Left kidney (tissue), 2 donors: ENCODE results near the gene PODXL. TPM values are rescaled to one million over a fixed set of nuclear protein-coding genes. Genes with fewer than 3 reads are reported as not detected.
A peak's percentile ranks its signal among the peaks of the same experiment; 100 is the strongest.
"Not testable (repeated sequence)": the region's sequence is repeated elsewhere in the genome, so short reads cannot be mapped to it uniquely, and the experiment has no call there.

Source experiments
- DNase-seq: peaks from one replicate; pipeline ENCODE4 v3.0.0-alpha.2; 2013
- polyA plus RNA-seq: library from polyadenylated mRNA; unstranded; fragments of 120-200 nt; gene quantifications from one replicate; pipeline ENCODE4 v1.2.1, GENCODE V29; 2013; ENCODE audit not compliant: insufficient read length

PODXL gene
- polyA plus RNA-seq, 1 donor, result 786 TPM

GRCh38 chr7:131511774-131512535 is 44.5 kb downstream of the PODXL start:
- DNase-seq, result no peak

- no peak for DNase-seq
Observed at GRCh38 chr7:131511071-131511470, 45.4 kb downstream of the PODXL start.

- no peak for DNase-seq
Observed at GRCh38 chr7:131509781-131510180, 46.6 kb downstream of the PODXL start.

DNA sequence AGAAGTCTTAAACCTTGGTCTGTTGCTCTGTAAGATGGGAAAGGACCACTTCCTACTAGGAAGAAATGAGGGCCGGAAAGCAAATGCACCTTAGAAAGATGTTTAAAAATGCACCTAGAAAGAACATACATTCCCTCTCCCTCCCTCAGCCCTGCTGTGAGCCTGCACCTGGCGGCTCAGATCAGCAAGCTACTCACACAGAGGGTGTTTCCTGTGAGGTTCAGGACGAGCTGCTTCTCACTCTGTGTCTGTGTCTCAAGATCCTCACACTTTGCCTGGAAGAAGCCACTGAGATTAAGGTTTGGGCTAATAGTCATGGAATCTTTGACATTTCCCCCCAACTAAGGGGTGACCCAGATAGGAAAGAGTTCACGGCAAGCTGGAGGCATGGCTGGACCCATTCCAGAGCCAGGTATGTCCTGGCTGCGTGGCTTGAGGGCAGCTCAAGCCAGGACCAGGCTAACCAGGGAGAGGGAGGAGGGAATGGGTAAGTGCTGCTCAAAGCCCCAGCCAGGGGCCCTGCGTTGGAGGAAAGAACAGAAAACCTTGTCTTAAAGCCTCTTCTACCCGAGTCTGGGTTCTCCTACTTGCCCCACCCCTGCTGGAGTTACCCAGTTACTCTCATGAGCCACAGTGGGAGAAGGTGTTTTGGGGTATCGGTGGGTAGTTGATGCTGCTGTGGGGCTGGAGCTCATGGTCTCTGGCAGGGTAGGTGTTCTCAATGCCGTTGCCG is 47.5 kb downstream of the PODXL start:
- no peak for DNase-seq

- DNase-seq, result peak; percentile 61
Observed at GRCh38 chr7:131507592-131508331, 48.7 kb downstream of the PODXL start.

- DNase-seq, result no peak
Observed at GRCh38 chr7:131506597-131506996, 49.8 kb downstream of the PODXL start.

DNA sequence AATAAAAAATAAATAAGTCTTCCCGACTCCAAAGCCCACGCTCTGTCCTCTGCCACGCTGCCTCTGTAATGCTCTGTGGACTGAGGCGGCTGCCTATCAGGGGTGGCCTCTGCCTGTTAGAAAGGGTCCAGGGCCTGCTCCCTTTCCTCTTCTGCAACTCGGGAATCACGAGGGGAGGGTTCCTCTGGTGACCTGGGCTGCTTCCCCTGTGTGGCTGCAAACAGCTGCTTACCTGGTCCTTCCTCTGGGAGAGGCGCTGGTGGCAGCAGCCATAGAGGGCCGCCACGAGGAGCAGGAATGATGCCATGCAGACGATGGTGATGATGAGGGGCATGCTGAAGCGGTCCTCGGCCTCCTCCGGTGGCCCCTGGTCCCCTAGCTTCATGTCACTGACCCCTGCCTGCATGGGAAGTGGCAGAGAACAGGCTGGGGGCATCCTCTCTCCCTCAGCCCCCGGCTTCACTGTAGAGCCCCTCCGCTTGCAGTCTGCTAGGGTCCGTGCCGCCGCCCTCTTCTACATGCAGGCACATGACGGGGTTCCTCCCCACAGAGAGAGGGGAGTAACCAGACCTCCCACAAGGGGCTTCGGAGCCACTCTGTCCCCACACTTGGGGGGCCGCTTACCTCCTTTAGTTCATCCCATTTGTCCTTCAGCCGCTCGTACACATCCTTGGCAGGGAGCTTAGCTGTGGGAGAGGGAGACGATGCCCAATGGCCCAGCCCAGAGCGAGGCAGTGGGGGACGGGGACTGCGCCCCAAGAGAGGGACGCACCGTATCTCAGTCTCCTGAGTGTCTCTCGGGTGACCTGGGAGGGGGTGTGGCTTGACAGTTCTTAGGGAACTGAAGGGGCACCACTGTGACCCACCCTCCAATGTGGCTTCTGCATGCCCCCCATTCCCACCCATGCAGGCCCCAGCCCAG is 50.5 kb downstream of the PODXL start:
- no peak for DNase-seq

DNA sequence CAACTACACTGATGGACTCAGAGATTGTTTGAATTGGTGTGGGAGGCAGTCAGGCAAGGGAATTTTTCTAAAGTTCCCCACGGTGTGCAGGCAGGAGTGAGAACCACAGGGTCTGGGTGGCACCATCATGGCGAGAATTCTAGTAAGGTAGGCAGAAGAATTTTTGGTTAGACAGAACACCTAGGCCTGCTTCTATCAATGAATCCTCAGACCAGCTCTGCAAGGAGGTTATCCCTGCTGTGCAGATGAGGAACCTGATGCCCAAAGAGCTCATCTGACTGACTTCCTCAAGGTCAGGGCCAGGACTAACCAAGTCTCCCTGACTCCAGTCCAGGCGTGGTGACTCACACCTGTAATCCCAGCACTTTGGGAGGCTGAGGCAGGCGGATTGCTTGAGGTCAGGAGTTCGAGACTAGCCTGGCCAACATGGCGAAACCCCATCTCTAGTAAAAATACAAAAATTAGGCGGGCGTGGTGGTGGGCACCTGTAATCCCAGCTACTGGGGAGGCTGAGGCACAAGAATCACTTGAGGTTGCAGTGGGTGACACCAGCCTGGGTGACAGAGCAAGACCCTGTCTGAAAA is 51.3 kb downstream of the PODXL start:
- DNase-seq, result not testable (repeated sequence)

DNA sequence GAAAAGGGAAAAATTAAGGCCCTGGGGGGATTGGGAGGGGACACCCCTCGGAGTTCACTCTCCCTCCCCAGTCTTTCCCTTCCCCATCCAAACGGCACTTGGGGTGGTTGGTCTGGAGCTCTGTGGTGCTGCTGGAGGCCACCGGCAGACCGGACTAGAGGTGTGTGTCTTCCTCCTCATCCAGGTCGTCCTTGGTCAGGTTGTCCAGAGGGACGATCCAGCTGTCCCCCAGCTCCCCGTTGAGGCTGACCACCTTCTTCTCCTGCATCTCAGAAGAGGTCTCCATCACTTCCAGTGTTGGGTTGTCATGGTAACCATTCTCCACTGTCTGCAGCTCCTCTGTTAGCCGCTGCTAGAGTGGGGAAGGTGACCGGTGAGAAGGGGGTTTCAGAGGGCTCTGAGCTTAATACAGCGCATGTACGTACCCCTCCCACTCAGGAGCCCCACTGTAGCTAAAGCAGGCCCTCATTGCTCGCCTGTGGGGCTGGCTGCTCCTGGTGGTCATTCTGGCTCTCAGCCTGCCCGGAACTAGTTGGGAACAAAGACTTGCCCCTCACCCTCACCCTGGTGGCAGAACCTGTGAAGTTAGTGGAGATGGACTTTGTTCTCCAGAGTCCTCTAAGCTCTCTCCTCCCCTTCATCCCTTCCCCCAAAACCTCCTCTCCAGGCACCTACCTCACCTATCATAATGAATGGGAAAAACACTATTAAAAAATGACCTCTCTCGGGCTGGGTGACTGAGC is 52.1 kb downstream of the PODXL start:
- no peak for DNase-seq

DNA sequence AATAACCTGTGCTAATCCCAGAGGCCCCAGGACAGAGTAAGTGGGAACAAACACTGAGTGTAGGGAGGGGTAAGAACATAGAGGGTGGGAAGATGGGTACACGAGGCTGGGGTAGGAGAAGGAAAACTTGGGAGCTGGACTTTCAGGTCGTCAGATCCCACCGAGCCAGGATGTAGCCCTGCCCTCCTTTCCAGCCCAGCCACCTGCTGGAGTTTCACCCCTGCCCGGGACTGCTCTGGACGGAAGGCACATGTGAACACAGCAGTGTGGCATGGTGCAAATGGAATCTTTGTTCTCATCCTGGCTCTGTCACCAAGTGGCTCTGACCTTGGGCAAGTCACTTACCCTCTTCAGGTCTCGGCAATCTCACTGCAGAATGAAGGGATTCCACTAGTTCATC is 52.8 kb downstream of the PODXL start:
- no peak for DNase-seq

- peak; percentile 50 for DNase-seq
Observed at GRCh38 chr7:131502810-131503508, 53.5 kb downstream of the PODXL start.

DNA sequence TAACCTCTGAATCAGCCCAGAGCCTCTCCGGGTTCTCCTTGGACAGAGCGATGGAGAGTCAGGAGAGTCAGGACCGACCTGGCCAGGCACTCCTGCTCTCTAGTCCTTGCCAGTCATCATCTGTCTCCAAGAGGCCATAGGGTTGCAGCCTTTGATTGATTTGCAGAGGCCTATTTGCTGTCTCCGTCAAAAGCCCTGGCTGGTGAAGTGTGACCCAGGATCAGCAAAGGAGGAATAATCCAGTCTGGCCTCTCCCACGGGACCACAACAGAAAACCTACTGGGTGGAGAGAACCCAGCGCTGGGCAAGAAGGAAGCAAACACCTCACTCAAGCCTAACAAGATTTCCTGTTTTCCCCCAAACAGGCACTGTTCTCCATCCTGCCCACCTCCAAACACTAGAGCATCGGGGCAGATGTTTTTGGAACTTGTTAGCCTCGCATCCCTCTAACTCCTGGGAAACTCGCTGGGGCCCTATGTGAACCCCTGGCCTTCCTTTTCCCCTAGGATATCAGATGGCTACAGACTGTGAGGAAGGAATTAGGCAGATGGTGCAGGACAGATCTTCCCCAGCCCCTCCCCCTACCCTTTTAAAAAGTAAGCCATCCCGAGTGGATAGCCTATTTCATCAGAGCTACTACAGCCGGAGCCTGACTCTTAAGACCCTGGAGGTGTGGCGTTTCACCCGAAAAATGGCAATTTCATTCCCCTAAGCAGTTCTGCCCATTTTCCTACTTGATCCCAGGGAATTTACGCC is 54.3 kb downstream of the PODXL start:
- no peak for DNase-seq

- DNase-seq, result no peak
Observed at GRCh38 chr7:131501422-131501821, 55.0 kb downstream of the PODXL start.

GRCh38 chr7:131500357-131500756 is 56.1 kb downstream of the PODXL start:
- no peak for DNase-seq

GRCh38 chr7:131499801-131500200 is 56.6 kb downstream of the PODXL start:
- no peak for DNase-seq

DNA sequence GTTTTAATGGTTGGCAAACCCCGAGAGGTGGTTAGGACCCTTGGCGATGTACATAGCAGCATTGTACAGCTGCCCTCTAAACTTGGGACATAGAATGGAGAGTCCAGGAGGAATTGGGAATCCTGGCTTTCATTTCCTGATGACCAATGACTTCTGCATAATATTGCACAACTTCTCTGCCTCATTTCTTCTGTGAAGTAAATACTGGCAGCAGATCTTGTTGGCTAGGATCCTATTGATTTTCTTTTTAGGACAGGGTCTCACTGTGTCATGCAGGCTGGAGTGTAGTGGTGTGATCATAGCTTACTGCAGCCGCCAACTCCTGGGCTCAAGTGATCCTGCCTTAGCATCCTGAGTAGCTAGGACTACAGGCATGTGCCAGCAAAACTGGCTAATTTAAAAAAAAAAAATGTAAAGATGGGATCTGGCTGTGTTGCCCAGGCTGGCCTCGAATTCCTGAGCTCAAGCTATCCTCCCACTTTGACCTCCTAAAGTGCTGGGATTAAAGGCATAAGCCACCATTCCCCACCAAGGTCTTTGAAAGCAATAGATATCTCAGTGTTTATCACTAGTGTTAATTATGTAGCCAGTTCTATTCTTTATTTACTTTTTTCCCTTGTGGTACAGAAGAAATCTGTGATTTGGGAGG is 58.1 kb downstream of the PODXL start:
- no peak for DNase-seq

DNA sequence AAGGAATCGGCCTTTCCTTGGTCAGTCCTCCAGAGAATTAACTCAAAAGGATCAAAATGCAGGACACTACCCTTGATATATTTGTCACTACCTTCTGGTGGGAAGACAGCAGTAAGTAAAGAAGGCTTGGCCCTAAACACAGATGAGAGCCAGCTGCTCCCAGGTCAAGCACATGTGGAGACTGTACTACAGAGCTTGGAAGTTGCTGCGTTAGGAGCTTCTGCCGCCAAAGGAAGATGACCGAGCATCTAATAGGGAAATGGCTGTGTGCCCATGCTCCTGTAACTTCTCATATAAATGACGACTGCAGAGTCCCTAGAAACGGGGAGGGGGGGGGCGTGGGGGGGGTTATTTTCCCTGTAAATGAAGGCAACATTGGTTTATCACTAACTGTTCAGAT is 59.0 kb downstream of the PODXL start:
- DNase-seq, result no peak

- no peak for DNase-seq
Observed at GRCh38 chr7:131495669-131496498, 60.5 kb downstream of the PODXL start.
